PC-9 (cell line): ENCODE results near the gene SDSL. TPM values are rescaled to one million over a fixed set of nuclear protein-coding genes. Genes with fewer than 3 reads are reported as not detected.

ENCODE experiments used
- BruUV-seq: library from RNA; stranded (reverse); fragments of 400-500 nt; replicated peaks from 2 replicates; lab custom pipeline; 2021; lab: Mats Ljungman, UMichigan
- CTCF ChIA-PET: fragments of 300-600 bp; sonication (Branson Sonifier 250); formaldehyde crosslinking; loops from one replicate; lab custom pipeline; 2022; ENCODE audit warnings: antibody characterized with exemption; lab: Charles Lee
- POLR2A ChIA-PET: fragments of 300-600 bp; sonication (Branson Sonifier 250); formaldehyde crosslinking; loops from one replicate; lab custom pipeline; 2022; ENCODE audit warnings: antibody characterized with exemption; ENCODE audit not compliant: unreplicated experiment; lab: Charles Lee
- DNase-seq, 2 experiments: peaks; one replicate each; pipeline versions ENCODE4 v3.0.0 to v3.0.0-alpha.2; 2015 to 2022; ENCODE audit warnings: mixed read lengths in 1 of 2
- H2AFZ ChIP-seq: fragments of 200-600 bp; sonication (generic); 2 replicates; pipeline ENCODE4 v1.8.1; 2017; ENCODE audit warnings: antibody characterized with exemption
- H3F3A ChIP-seq: fragments of 200-600 bp; sonication (generic); 2 replicates; pipeline ENCODE4 v1.8.1; 2017; ENCODE audit warnings: antibody characterized with exemption, mild to moderate bottlenecking, low read depth; ENCODE audit not compliant: insufficient read depth
- H3K27ac ChIP-seq: fragments of 200-600 bp; sonication (generic); 2 replicates; pipeline ENCODE4 v1.6.1; 2016; ENCODE audit warnings: mixed run types
- H3K27me3 ChIP-seq: fragments of 200-600 bp; sonication (generic); 2 replicates; pipeline ENCODE4 v1.6.1; 2016; ENCODE audit warnings: low read depth, mixed run types; ENCODE audit not compliant: insufficient read depth
- H3K36me3 ChIP-seq: fragments of 200-600 bp; sonication (generic); 2 replicates; pipeline ENCODE4 v1.6.1; 2016; ENCODE audit warnings: low read depth, mixed run types
- H3K4me1 ChIP-seq: fragments of 200-600 bp; sonication (generic); replicated peaks from 2 replicates; pipeline ENCODE4 v1.6.1; 2016; ENCODE audit warnings: mixed run types; ENCODE audit not compliant: insufficient read depth
- H3K4me2 ChIP-seq: fragments of 200-600 bp; sonication (generic); 2 replicates; pipeline ENCODE4 v1.6.1; 2017; ENCODE audit warnings: mixed run types
- H3K4me3 ChIP-seq: fragments of 200-600 bp; sonication (generic); 2 replicates; pipeline ENCODE4 v1.6.1; 2016; ENCODE audit warnings: mixed run types
- H3K79me2 ChIP-seq: fragments of 200-600 bp; sonication (generic); 2 replicates; pipeline ENCODE4 v1.6.1; 2017; ENCODE audit warnings: low read depth, mixed run types
- H3K9me2 ChIP-seq: fragments of 200-600 bp; sonication (generic); 2 replicates; pipeline ENCODE4 v1.8.1; 2017; ENCODE audit warnings: mild to moderate bottlenecking; ENCODE audit not compliant: insufficient read depth
- H3K9me3 ChIP-seq: fragments of 200-600 bp; sonication (generic); 2 replicates; pipeline ENCODE4 v1.8.1; 2016; ENCODE audit warnings: low read depth; ENCODE audit not compliant: insufficient read depth
- H4K20me1 ChIP-seq: fragments of 200-600 bp; sonication (generic); 2 replicates; pipeline ENCODE4 v1.8.1; 2017; ENCODE audit not compliant: insufficient read depth
- CTCF ChIP-seq: fragments of 200-600 bp; sonication (generic); conservative IDR thresholded peaks from 2 replicates; pipeline ENCODE4 v1.6.1; 2017; ENCODE audit warnings: mixed run types, antibody characterized with exemption, mild to moderate bottlenecking, moderate library complexity
- EZH2 ChIP-seq: fragments of 200-600 bp; sonication (generic); IDR thresholded peaks from 2 replicates; pipeline ENCODE4 v1.8.0; 2017; ENCODE audit warnings: antibody characterized with exemption, low read depth
- intact Hi-C: fragments of 100-400 bp; cut with micrococcal nuclease; formaldehyde crosslinking; loops from one replicate; pipeline ENCODE4 v1.10.0; 2022; ENCODE audit not compliant: unreplicated experiment
- total RNA-seq: library from RNA; stranded (reverse); gene quantifications from 2 replicates; pipeline ENCODE4 v1.2.3, GENCODE V29; 2021

Gene SDSL
- total RNA-seq, 1 experiment from 2014 or later: 14.2 TPM

- ChIA-PET CTCF (no interaction called here), POLR2A (no interaction called here)
- H3K27me3 ChIP-seq: peaks cover 45% of the 10 kb centered on the region
- no peak overlapping the region for H3K27ac ChIP-seq
- H3K9me3 ChIP-seq: no peaks in the 10 kb centered on the region
- no peak overlapping the region for H2AFZ ChIP-seq
- intact Hi-C loops: loop anchor here (10.0 kb wide), 1 partner anchor 120 kb away; no protein-coding TSS in a partner anchor
- H3K4me3 ChIP-seq: no peak overlapping the region
- H4K20me1 ChIP-seq: no peaks in the 10 kb centered on the region
- DNase-seq: no peak
- H3K9me2 ChIP-seq: no peaks in the 10 kb centered on the region
- H3K79me2 ChIP-seq: no peaks in the 10 kb centered on the region
- H3K36me3 ChIP-seq: no peaks in the 10 kb centered on the region
- no peak overlapping the region for H3K4me2 ChIP-seq
- H3F3A ChIP-seq: no peaks in the 10 kb centered on the region
- TF ChIP-seq CTCF (no peak), EZH2 (no peak)
- H3K4me1 ChIP-seq: no peaks in the 10 kb centered on the region
- BruUV-seq: no TSS peak
Observed at GRCh38 chr12:113464452-113464775, 42.2 kb downstream of the SDSL start.

GRCh38 chr12:113464852-113465719 is 42.9 kb downstream of the SDSL start:
- TF ChIP-seq EZH2: no peak
- no peak for TF ChIP-seq CTCF
- Histone ChIP-seq H3K79me2 (no peaks in the 10 kb centered on the region), H4K20me1 (no peaks in the 10 kb centered on the region), H3K4me1 (no peaks in the 10 kb centered on the region), H3K9me2 (no peaks in the 10 kb centered on the region), H3K27ac (no peak overlapping the region), H3K4me2 (no peak overlapping the region), H3K4me3 (no peak overlapping the region), H3K27me3 (peaks cover 51% of the 10 kb centered on the region), H2AFZ (no peak overlapping the region), H3K9me3 (no peaks in the 10 kb centered on the region), H3K36me3 (no peaks in the 10 kb centered on the region), H3F3A (no peaks in the 10 kb centered on the region)
- intact Hi-C loops: loop anchor here (10.0 kb wide), 1 partner anchor 120 kb away; no protein-coding TSS in a partner anchor
- no peak for DNase-seq
- CTCF ChIA-PET: no interaction called here
- POLR2A ChIA-PET: no interaction called here
- BruUV-seq: no TSS peak

DNA sequence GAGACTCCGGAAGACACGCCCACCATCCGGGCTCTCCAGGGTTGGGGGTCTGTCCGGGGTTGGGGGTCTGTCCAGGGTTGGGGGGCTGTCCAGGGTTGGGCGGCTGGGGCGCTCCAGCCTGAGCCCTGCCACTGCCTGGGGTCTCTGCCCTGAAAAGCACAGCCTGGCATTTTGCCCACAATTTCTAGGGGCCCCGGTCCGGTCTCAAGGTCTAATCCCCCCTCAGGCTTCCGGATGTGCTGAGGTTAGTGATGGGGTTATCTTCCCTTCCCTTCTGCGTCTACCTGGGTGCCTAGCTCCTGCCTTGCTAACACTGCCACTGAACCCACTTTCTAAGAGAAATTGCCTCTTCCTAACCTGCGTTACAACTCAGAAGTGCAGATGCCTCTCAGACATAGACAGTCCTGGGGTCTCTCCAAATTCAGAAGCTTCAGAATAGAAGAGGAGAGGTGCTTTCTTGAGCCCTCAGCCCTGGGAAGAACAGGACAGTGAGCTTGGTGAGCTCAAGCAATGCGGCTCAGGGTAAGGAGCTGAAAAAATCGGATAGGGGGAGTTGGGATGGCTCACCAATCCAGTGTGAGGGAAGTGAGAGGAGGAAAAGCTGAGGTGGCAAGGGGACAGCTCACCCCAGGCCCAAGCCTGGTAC is 43.8 kb downstream of the SDSL start:
- POLR2A ChIA-PET: no interaction called here
- intact Hi-C loops: loop anchor here (10.0 kb wide), 1 partner anchor 119 kb away; no protein-coding TSS in a partner anchor

More for the DNA sequence above, 43.8 kb downstream of the SDSL start:
- Histone ChIP-seq H3K4me2 (no peak overlapping the region), H3K79me2 (no peaks in the 10 kb centered on the region), H3K4me3 (no peak overlapping the region), H4K20me1 (no peaks in the 10 kb centered on the region), H3F3A (no peaks in the 10 kb centered on the region), H2AFZ (no peak overlapping the region), H3K36me3 (no peaks in the 10 kb centered on the region), H3K27ac (no peak overlapping the region), H3K27me3 (peaks cover 60% of the 10 kb centered on the region), H3K9me2 (no peaks in the 10 kb centered on the region), H3K4me1 (no peaks in the 10 kb centered on the region), H3K9me3 (no peaks in the 10 kb centered on the region)
- no peak for TF ChIP-seq EZH2
- DNase-seq: no peak
- BruUV-seq: no TSS peak
- CTCF ChIA-PET: no interaction called here
